Activated CD8-positive, alpha-beta memory T cell treated with anti-CD3 and anti-CD28 coated beads, Interleukin-2, amount 50 U/mL, for 24 hours (primary cell): ENCODE results near the gene KRTAP10-10.
"Not testable (repeated sequence)": the region's sequence is repeated elsewhere in the genome, so short reads cannot be mapped to it uniquely, and the experiment has no call there.

Experiments
- DNase-seq: peaks from one replicate; pipeline ENCODE4 v3.0.0-alpha.2; 2020; ENCODE audit errors: extremely low read depth

Gene KRTAP10-10

DNA sequence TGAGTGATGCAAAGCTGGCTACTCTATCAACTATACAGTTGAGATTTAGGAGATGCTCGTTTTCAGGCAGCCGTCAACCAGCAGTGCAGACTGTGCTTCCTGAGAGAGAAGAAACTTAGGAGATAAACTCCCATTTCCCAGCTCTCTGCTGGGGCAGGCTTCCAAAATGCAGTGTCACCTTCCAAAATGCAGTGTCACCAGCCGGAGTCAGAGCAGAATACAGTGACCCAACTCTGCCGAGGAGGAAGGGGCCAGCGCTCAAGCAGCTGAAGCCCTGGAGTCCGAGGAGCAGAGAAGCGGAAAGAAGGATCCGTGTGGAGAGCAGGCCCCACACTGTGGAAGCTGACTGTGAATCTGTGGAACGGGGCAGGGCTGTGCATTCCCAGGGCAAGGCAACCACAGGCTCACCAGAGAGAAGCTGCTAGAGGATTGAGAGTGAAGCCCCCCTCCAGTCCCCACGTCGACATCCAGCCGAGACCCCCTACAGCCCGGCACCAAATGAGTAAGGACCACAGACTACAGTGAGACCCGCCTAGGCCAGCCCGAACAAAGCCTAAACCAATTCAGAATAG is 45.5 kb downstream of the KRTAP10-10 start:
- DNase-seq: no peak

DNA sequence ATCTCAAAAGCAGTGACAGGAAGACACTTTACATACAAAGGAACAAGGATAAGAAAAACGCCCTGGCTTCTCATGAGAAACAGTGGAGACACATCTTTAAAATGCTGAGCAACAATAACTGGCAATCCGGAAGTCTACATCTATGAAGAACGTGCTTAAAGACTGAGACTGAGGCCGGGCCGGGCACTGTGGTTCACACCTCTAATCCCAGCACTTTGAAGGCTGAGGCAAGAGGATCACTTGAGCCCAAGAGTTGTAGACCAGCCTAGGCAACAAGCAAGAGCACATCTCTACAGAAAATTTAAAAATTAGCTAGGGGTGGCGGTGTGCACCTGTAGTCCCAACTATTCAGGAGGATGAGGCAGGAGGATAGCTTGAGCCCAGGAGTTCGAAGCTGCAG is 46.9 kb downstream of the KRTAP10-10 start:
- DNase-seq: no peak

DNA sequence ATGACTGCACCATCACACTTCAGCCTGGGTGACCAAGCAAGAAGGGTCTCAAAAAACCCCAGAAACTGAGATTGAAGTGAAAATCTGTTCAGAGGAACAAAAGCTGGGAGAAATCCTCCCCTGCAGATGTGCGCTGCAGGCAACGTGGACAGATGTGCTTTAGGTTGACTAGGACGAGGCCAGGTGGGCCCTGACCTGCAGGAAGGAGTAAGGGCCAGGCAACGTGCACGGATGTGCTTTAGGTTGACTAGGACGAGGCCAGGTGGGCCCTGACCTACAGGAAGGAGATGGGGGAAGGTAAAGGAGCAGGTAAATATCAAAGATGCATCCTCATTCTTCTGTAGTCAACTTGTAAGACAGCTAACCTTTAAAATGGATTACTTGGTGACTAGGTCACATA is 47.3 kb downstream of the KRTAP10-10 start:
- DNase-seq: no peak

DNA sequence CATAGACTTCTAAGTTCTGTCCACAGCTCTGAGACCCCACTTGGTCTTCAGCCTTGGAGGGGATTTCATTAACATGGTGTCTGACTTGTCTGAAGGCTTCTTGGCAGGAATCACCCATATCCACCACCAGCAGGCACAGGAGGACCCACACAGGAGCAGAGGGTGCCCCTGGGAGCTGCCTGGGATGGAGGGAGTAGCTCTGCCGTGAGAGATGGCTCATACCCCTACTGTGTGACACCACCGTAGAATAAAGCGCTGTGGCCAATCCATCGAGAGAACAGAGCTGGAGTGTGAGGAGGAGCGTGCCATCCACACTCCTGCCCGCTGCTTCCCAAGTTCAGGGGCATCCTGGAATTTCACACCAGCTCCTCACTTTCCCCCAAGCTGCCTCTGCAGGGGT is 47.9 kb downstream of the KRTAP10-10 start:
- not testable (repeated sequence) for DNase-seq

DNA sequence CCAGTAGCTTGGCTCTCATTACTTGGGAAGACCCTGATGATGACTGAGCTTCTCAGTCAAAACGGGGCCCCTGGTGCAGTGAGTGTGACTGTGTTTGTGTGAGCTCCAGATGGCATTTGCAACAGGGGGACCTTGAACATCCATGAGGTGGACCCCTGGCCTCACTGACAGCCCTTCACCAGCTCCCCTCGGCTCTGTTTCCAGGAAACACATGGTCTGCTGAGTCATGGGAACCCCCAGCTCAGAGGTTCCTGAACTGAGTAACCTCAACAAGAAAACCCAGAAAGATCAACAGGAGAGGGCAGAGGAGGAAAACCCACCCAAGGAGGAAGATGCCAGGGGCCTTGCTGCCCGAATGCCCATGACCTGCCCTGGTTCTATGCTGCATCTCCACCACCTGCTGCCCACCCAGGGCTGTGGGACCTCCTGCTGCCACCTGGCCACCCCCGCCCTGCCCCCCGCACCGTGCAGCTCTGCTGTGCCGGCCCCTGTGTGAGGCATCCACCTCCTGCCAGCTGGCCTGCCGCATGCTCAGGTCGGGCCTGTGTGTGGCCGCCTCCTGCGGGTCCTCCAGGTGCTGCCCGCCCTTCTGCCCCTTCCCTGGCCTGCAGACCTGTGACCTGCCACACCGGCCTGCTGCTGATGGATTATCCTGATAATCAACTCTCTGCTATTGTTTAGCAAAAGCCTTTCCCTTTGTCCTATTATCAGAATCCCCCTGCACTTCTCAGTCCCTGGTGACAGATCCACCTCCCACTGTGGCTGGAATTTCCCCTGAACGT is 49.0 kb downstream of the KRTAP10-10 start:
- DNase-seq: no peak

DNA sequence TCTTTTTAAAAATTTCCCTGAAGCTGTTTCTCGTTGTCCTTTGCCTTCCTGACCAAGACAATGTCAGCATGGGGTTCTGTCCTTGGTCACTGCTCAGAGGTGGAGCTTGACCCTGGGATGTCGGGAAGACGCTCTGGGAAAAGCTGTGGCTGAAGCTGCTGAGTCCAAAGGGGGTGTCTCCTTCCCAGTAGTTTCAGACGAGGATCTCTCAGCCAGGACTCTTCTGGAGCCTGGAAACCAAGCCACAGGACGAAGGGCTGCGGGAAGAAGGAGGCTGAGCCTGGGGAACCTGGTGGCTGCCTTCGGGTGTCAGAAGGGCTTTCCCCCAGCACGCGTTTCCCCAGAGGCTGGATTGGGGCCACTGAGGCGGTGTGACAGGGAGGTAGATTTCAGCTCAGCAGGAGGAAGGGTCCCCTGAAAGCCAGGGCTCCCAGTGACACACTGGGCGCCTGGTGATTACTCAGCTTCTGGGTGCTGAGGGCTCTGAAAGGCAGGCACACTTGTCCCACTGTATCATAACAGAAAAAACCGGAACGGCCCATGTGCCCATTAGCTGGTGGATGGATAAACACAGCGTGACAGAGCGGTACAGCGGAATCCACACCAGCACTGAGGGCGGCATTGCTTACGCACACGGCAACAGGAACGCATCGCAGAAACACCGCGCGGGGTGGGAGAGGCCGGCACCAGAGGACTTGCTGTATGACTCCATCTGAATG is 49.8 kb downstream of the KRTAP10-10 start:
- DNase-seq: no peak

DNA sequence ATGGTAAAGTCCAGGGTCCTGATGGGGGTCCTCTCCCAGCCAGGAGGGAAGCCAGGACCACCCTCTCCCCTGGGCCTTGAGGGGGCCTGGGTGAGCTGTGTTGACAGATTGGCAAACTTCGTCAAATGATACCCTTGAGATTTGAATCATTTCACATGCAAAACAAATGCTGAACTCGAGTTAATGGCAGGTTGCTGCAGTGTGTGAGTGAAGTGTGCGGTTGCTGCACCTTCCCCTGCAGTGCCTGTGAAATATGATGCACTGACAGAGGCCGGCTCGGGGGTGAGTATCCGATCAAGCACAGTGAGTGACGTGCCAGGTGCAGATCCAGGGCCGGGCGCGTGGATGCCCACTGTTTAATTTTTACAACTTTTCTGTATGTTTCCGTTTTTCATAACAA is 50.5 kb downstream of the KRTAP10-10 start:
- no peak for DNase-seq
